IPS DF 6.9 (cell line): ENCODE data around the gene TSPAN14.

Experiments
- DNase-seq: peaks from one replicate; pipeline ENCODE4 v3.0.0-alpha.2; 2013; ENCODE audit warnings: low read depth, low spot score
- H3K27ac ChIP-seq: one replicate; pipeline ENCODE4 v1.5.1; 2013; ENCODE audit warnings: low read length, control low read depth
- H3K27me3 ChIP-seq: 2 replicates; pipeline ENCODE4 v1.6.1; 2013; ENCODE audit warnings: mild to moderate bottlenecking, low read length; ENCODE audit not compliant: control insufficient read depth, insufficient read depth
- H3K36me3 ChIP-seq: 2 replicates; pipeline ENCODE4 v1.6.1; 2013; ENCODE audit warnings: low read length; ENCODE audit not compliant: control insufficient read depth, insufficient read depth
- H3K4me1 ChIP-seq: 2 replicates; pipeline ENCODE4 v1.6.1; 2013; ENCODE audit warnings: low read length; ENCODE audit not compliant: control insufficient read depth, insufficient read depth
- H3K4me3 ChIP-seq: 2 replicates; pipeline ENCODE4 v1.5.1; 2013; ENCODE audit warnings: mild to moderate bottlenecking, low read length
- H3K9me3 ChIP-seq: 2 replicates; pipeline ENCODE4 v1.6.1; 2013; ENCODE audit warnings: low read length, inconsistent platforms; ENCODE audit not compliant: control insufficient read depth, insufficient read depth
- WGBS: extraction: QIAGEN DNeasy Blood & Tissue Kit; methylation state at CpG from one replicate; pipeline ENCODE4 v1.1.7; 2013; ENCODE audit warnings: mixed read lengths, missing lambda C conversion rate; ENCODE audit not compliant: insufficient read length, insufficient coverage; 5-methylcytosine and 5-hydroxymethylcytosine counted together

The TSPAN14 gene

DNA sequence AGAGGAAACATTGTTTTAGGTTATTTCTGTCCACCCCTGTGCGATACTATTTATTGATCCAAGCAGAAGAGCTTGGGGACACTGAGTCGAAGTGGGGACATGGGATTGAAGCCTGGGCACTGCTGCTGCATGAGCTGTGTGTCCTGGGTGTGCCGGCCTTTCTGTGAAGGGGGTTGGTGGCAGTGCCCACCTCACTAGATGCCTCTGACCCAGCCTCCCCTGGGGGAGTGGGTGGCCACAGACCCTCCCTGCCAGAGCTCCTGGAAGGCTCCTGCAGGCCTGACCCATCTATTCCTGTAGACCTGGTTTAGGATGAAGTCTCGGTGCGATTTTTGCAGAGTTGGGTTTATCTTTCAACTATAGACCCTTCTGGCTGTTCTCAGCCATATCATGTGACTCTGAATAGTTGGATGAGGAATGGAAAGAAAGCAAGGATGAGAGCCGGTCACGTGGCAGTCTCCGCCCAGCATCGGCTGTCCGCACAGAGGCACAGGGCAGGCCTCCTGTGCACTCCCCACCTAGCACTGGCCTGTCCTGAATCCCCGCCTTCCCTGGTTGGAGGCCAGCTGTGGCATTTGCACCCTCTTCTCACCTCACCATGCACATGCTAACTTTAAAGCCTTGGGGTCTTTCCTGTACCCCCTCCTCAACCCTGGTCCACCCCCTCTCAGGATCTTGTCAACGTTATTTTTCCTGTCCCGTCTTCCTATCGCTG lies 66.0 kb downstream of the TSPAN14 start:
- no peak for DNase-seq
- Histone ChIP-seq H3K9me3 (no peaks in the 10 kb centered on the region), H3K4me1 (no peaks in the 10 kb centered on the region), H3K27ac (no peak overlapping the region), H3K36me3 (peaks cover 12% of the 10 kb centered on the region), H3K4me3 (no peak overlapping the region), H3K27me3 (no peaks in the 10 kb centered on the region)
- no CpG with 5 or more reads among the region's 14 CpGs for WGBS

DNA sequence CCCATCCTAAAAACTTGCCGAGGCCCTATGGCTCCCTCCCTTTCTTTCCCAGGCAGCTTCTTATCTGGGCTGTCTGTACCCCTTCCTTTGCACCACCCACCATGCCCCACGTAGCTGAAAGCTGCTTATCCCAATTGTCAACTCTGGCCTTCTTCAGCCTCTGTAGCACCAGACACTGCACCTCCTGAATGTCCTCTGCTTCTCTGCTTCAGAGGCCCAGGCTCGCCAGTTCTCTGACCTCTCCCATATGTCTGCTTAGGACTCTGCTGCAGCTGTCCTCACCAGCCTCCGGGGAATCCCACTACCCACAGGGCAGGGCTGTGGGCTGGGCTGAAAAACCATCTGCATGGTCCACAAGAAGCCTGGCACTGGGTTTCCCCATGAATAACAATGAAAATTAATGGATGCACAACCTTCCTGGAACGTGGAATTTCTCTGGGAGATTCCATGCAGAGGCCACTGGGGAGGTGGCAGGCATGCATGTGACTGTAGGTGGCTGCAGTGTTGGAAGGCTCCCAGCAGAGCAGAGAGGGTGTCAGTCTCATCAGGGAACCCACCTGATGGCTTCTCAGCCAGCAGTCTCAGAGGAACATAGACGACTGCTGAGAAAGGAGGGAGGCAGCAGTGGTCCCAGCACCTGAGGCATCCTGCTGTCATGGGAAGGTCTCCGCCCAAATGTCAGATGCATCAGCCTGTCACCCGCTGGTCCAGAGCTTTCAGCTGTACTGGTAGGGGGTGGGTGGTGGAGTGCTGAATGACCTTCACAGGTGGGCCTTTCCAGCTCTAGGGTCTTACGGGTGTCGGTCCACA lies 66.8 kb downstream of the TSPAN14 start:
- no peaks in the 10 kb centered on the region for H3K27me3 ChIP-seq
- H3K36me3 ChIP-seq = peaks cover 12% of the 10 kb centered on the region
- WGBS = no CpG with 5 or more reads among the region's 10 CpGs
- no peaks in the 10 kb centered on the region for H3K9me3 ChIP-seq
- no peaks in the 10 kb centered on the region for H3K4me1 ChIP-seq
- DNase-seq = no peak
- H3K4me3 ChIP-seq = no peak overlapping the region
- H3K27ac ChIP-seq = no peak overlapping the region

DNA sequence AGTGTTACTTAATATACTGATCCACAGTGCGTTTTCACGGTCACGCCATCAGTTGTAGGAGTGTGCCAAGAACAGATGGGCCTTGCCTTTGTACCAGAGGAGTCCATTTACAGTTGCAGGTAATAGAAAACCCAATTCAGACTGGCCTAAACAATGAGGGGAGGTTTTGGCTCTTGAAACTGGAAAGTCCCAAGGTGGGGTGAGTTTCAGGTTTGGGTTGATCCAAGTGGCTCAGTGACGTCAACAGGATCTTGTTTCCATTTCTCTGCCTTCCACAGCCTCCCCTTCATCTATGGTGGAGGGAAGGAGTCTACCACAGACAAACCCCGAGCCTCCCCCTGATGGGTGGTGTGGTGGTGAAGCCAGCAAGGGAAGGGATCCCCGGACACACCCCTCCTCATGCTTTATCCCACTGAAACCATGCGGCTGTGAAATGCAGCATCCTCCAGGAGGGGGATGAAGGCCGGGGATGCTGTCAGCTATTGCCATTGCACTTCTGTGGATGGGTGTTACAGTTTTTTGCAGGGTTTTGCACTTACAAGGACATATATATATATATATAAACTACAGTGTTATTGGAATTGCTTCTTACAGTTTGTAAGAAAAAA lies 68.8 kb downstream of the TSPAN14 start:
- no peaks in the 10 kb centered on the region for H3K27me3 ChIP-seq
- no peak overlapping the region for H3K27ac ChIP-seq
- H3K4me1 ChIP-seq = no peaks in the 10 kb centered on the region
- H3K9me3 ChIP-seq = no peaks in the 10 kb centered on the region
- no peak for DNase-seq
- WGBS = no CpG with 5 or more reads among the region's 8 CpGs
- peaks cover 7% of the 10 kb centered on the region; the same call in 1 of the 2 replicates for H3K36me3 ChIP-seq
- no peak overlapping the region for H3K4me3 ChIP-seq

GRCh38 chr10:80523773-80524172 lies 69.7 kb downstream of the TSPAN14 start:
- H3K27me3 ChIP-seq = no peaks in the 10 kb centered on the region
- H3K36me3 ChIP-seq = no peaks in the 10 kb centered on the region
- DNase-seq = no peak
- H3K27ac ChIP-seq = no peak overlapping the region
- WGBS = no CpG with 5 or more reads among the region's 6 CpGs
- no peaks in the 10 kb centered on the region for H3K4me1 ChIP-seq
- H3K9me3 ChIP-seq = no peaks in the 10 kb centered on the region
- H3K4me3 ChIP-seq = no peak overlapping the region

GRCh38 chr10:80524190-80524909 lies 70.2 kb downstream of the TSPAN14 start:
- Histone ChIP-seq H3K4me1 (no peaks in the 10 kb centered on the region), H3K27ac (no peak overlapping the region), H3K4me3 (no peak overlapping the region), H3K27me3 (no peaks in the 10 kb centered on the region), H3K9me3 (no peaks in the 10 kb centered on the region), H3K36me3 (no peaks in the 10 kb centered on the region)
- no peak for DNase-seq
- WGBS = no CpG with 5 or more reads among the region's 12 CpGs

- no CpG with 5 or more reads among the region's 2 CpGs for WGBS
- Histone ChIP-seq H3K27me3 (no peaks in the 10 kb centered on the region), H3K36me3 (no peaks in the 10 kb centered on the region), H3K27ac (no peak overlapping the region), H3K9me3 (no peaks in the 10 kb centered on the region), H3K4me3 (no peak overlapping the region), H3K4me1 (0 out of 2 replicates have a peak, but pooled peaks cover 2% of the 10 kb centered on the region)
- DNase-seq = no peak
These were observed 72.1 kb downstream of the TSPAN14 start for GRCh38 chr10:80526218-80526617.

DNA sequence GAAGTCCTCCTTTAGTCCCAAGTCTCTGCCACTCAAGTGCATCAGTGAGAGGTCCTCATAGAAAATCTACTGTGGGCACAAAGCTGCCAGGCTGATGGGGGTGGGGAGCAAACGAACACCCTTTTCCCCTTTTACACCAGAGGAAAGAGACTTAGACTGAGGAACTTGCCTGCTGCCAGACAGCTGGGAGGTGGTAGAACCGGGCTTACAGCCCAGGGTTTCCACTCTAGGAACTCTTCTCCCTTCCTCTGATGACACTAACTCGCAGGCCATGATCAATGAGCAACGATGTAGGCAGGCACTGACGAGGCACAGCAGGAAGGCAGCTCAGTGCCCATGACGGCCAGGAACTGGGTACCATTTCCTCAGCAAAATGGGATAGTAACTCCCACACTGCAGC lies 72.6 kb downstream of the TSPAN14 start:
- H3K4me3 ChIP-seq = no peak overlapping the region
- no peaks in the 10 kb centered on the region for H3K36me3 ChIP-seq
- no peak overlapping the region for H3K27ac ChIP-seq
- no peaks in the 10 kb centered on the region for H3K9me3 ChIP-seq
- WGBS = no CpG with 5 or more reads among the region's 6 CpGs
- no peaks in the 10 kb centered on the region for H3K27me3 ChIP-seq
- H3K4me1 ChIP-seq = 0 out of 2 replicates have a peak, but pooled peaks cover 2% of the 10 kb centered on the region
- DNase-seq = no peak

DNA sequence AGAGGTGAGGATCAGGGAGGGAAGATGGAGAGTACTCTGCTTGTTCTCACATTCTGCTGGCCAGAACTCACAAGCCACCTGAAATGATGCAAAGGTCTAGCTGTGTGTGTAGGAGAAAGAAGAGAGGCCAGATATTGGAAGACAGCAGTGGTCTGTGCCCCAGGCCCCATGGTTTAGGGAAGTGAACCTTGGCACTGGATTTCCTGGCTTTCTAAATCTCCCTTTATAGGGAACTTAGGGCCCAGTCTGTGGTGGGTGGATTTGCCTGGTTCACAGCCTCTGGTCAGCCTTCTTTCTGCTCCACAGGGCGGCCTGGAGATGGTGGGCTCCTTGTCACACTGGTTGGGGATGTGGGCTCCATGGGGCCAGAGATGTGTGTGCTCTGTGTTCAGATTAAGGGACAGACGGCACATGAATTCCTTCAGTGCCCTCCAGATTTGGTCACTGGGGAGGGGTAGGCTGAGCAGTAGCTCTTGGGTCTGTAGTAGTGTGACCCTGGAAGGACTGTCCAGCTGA lies 74.1 kb downstream of the TSPAN14 start:
- Histone ChIP-seq H3K4me3 (no peak overlapping the region), H3K36me3 (no peaks in the 10 kb centered on the region), H3K27me3 (no peaks in the 10 kb centered on the region), H3K27ac (no peak overlapping the region), H3K4me1 (0 out of 2 replicates have a peak, but pooled peaks cover 2% of the 10 kb centered on the region), H3K9me3 (no peaks in the 10 kb centered on the region)
- no CpG with 5 or more reads among the region's 2 CpGs for WGBS
- DNase-seq = no peak

DNA sequence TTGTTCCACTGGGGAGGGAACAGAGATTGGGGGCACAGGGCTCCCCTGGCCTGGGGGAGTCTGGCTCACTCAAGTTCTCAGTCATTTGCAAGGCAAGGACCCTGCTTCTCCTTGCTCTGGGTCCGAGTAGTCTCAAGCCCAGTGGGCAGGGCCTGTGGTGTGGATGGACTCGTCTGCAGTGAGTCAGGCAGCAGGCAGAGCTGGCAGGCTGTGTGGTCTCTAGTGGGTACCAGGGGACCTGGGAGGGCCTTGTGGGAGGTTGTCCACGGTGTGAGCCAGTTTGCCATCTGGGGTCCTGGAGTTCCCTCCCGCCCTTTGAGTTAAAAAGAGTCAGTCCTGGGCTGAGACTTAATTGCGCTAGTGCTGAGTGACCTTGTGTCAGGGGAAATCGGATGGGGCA lies 74.8 kb downstream of the TSPAN14 start:
- DNase-seq = no peak
- WGBS = no CpG with 5 or more reads among the region's 6 CpGs
- H3K9me3 ChIP-seq = no peaks in the 10 kb centered on the region
- H3K27ac ChIP-seq = no peak overlapping the region
- 0 out of 2 replicates have a peak, but pooled peaks cover 2% of the 10 kb centered on the region for H3K4me1 ChIP-seq
- no peaks in the 10 kb centered on the region for H3K36me3 ChIP-seq
- no peak overlapping the region for H3K4me3 ChIP-seq
- no peaks in the 10 kb centered on the region for H3K27me3 ChIP-seq

DNA sequence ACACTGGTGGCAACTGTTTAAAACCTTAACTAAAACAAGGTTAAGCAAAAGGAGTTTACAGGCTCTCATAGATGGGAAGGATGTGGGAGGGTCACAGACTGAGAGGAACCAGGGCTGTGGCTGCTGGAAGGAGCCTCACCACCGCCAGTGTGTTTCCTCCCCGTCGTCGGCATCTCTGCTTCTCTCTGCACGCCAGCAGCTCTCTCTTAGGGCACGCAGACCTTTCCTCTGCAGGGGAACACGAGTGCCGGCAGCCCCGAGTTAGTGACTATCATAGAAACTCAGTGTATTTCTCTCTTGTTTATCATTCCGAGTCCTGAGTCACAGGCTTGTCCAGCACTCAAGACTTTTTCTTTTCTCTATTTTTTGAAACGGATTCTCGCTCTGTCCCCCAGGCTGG lies 75.5 kb downstream of the TSPAN14 start:
- no peaks in the 10 kb centered on the region for H3K36me3 ChIP-seq
- WGBS = no CpG with 5 or more reads among the region's 12 CpGs
- no peaks in the 10 kb centered on the region for H3K9me3 ChIP-seq
- H3K4me3 ChIP-seq = no peak overlapping the region
- H3K27me3 ChIP-seq = no peaks in the 10 kb centered on the region
- no peak overlapping the region for H3K27ac ChIP-seq
- DNase-seq = no peak
- H3K4me1 ChIP-seq = 0 out of 2 replicates have a peak, but pooled peaks cover 2% of the 10 kb centered on the region
